ENCODE measurements around the gene EPX.
A peak's percentile ranks its signal among the peaks of the same experiment; 100 is the strongest.

The EPX gene

DNA sequence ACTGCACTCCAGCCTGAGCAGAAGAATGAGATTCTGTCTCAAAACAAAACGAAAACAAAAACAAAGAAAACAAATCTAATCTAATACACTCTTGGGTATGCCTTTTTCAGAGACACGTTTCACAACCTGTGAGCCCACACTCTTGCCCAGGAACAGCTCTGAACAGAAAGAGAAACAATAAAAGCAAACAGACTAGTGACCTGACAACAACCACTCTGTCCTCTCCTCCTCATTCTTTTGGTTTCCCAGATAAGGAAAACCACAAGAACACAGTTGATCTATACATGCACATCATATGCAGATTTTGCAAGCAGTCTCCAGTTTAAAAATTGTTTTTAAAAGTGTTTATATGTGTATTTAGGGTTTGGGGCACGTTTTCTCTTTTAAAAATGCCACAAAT lies 25.2 kb downstream of the EPX start:
- DNase-seq (ENCODE audit: low spot score) = no peak
- ChIA-PET POLR2A (ENCODE audit: low non-redundant PET) (no interaction called here), CTCF (interaction anchor here (0.6 to 0.9 kb wide), 2 partner anchors 121 to 564 kb away, joined by 4 read pairs; no protein-coding TSS in a partner anchor)
- TF ChIP-seq, protein P1, sequence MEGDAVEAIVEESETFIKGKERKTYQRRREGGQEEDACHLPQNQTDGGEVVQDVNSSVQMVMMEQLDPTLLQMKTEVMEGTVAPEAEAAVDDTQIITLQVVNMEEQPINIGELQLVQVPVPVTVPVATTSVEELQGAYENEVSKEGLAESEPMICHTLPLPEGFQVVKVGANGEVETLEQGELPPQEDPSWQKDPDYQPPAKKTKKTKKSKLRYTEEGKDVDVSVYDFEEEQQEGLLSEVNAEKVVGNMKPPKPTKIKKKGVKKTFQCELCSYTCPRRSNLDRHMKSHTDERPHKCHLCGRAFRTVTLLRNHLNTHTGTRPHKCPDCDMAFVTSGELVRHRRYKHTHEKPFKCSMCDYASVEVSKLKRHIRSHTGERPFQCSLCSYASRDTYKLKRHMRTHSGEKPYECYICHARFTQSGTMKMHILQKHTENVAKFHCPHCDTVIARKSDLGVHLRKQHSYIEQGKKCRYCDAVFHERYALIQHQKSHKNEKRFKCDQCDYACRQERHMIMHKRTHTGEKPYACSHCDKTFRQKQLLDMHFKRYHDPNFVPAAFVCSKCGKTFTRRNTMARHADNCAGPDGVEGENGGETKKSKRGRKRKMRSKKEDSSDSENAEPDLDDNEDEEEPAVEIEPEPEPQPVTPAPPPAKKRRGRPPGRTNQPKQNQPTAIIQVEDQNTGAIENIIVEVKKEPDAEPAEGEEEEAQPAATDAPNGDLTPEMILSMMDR (conservative IDR thresholded peaks at IDR 0.05; ENCODE audit: low read depth) = no peak
- H3K27ac ChIP-seq = no peak overlapping the region

GRCh38 chr17:58219007-58219788 lies 26.7 kb downstream of the EPX start, which contains the start of gene MKS1:
Gene MKS1, minus strand, starts transcription at chr17:58219255. Its CDS starts 25 bp downstream, at chr17:58219230.
- CTCF ChIA-PET = interaction anchor here (0.6 to 1.7 kb wide), 7 partner anchors 9 to 187 kb away, joined by 3 to 6 read pairs (median 3); no protein-coding TSS in a partner anchor
- TF ChIP-seq, protein P1 (conservative IDR thresholded peaks at IDR 0.05; ENCODE audit: low read depth) = peak; percentile 72

DNA sequence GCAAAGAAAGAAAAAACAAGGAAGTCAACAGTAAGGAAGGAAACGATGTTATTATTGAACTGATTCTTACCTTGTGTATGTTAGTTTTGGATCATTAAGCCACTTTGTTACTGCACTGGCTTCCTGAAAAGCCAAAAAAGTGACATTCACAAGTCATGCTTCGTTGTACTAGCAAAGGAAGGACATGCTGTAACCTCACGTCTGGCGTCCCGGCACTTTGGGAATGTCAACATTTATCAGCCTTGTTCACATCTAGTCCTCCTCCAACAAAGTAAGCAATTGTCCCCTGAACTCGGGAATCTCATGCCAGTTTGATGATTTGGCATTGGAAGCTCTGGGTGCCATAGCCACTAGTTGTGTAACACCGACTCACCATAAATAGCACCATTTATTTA lies 27.3 kb downstream of the EPX start:
- POLR2A ChIA-PET (ENCODE audit: low non-redundant PET) = no interaction called here
- CTCF ChIA-PET = interaction anchor here (0.6 to 1.7 kb wide), 4 partner anchors 9 to 51 kb away, joined by 3 to 6 read pairs (median 4); no protein-coding TSS in a partner anchor
- H3K27ac ChIP-seq = no peak overlapping the region
- TF ChIP-seq, protein P1 (conservative IDR thresholded peaks at IDR 0.05; ENCODE audit: low read depth) = no peak
- DNase-seq (ENCODE audit: low spot score) = peak; percentile 5

More at GRCh38 chr17:58219007-58219788, 26.7 kb downstream of the EPX start, which contains the start of gene MKS1:
- peak within 1 kb of the TSS; percentile 66 for H3K27ac ChIP-seq
- DNase-seq (ENCODE audit: low spot score) = peak; percentile 98
- POLR2A ChIA-PET (ENCODE audit: low non-redundant PET) = no interaction called here

GRCh38 chr17:58224315-58224714 lies 31.8 kb downstream of the EPX start:
- POLR2A ChIA-PET (ENCODE audit: low non-redundant PET) = no interaction called here
- CTCF ChIA-PET = no interaction called here
- TF ChIP-seq, protein P1 (conservative IDR thresholded peaks at IDR 0.05; ENCODE audit: low read depth) = no peak
- H3K27ac ChIP-seq = no peak overlapping the region
- peak; percentile 80 for DNase-seq (ENCODE audit: low spot score)

DNA sequence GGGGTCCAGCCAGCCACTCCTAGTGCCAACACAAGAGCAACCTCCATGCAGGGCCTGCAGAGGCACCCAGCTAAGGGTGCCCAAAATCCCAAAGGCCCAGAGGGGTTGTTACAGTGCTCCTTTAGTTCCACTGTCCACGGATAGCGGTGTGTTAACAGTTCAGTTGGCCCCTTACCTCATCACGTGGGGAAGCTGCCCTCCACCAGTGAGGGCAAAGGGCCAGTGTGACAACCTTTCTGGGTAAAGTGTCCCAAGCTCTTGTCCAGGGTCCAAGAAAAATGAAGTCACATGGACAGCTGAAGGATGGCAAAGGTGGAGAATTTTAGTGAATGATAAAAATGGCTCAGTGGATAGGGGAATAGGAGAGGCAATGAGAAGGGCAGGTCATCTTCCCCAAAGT lies 35.2 kb downstream of the EPX start:
- CTCF ChIA-PET = interaction anchor here (0.6 to 2.0 kb wide), 2 partner anchors 8 to 41 kb away, joined by 3 to 6 read pairs; no protein-coding TSS in a partner anchor
- DNase-seq (ENCODE audit: low spot score) = no peak
- no peak overlapping the region for H3K27ac ChIP-seq
- POLR2A ChIA-PET (ENCODE audit: low non-redundant PET) = no interaction called here
- TF ChIP-seq, protein P1 (conservative IDR thresholded peaks at IDR 0.05; ENCODE audit: low read depth) = no peak

- DNase-seq (ENCODE audit: low spot score) = no peak
- TF ChIP-seq, protein P1 (conservative IDR thresholded peaks at IDR 0.05; ENCODE audit: low read depth) = no peak
- ChIA-PET CTCF (interaction anchor here (0.6 to 2.0 kb wide), 2 partner anchors 9 to 47 kb away, joined by 3 to 6 read pairs; no protein-coding TSS in a partner anchor), POLR2A (ENCODE audit: low non-redundant PET) (no interaction called here)
- H3K27ac ChIP-seq = no peak overlapping the region
Measured at GRCh38 chr17:58228679-58229078, 36.2 kb downstream of the EPX start.
